GM19238 (cell line): ENCODE data around the gene PKD1L1.
"Not testable (repeated sequence)": the region's sequence is repeated elsewhere in the genome, so short reads cannot be mapped to it uniquely, and the experiment has no call there.

ENCODE experiments used
- DNase-seq: peaks from one replicate; pipeline ENCODE4 v3.0.0; 2011; ENCODE audit warnings: low spot score; ENCODE audit not compliant: insufficient read length

The PKD1L1 gene

GRCh38 chr7:47939425-47940036 lies 8.7 kb downstream of the PKD1L1 start:
- DNase-seq: no peak

- no peak for DNase-seq
Measured at GRCh38 chr7:47938574-47939165, 9.6 kb downstream of the PKD1L1 start.

DNA sequence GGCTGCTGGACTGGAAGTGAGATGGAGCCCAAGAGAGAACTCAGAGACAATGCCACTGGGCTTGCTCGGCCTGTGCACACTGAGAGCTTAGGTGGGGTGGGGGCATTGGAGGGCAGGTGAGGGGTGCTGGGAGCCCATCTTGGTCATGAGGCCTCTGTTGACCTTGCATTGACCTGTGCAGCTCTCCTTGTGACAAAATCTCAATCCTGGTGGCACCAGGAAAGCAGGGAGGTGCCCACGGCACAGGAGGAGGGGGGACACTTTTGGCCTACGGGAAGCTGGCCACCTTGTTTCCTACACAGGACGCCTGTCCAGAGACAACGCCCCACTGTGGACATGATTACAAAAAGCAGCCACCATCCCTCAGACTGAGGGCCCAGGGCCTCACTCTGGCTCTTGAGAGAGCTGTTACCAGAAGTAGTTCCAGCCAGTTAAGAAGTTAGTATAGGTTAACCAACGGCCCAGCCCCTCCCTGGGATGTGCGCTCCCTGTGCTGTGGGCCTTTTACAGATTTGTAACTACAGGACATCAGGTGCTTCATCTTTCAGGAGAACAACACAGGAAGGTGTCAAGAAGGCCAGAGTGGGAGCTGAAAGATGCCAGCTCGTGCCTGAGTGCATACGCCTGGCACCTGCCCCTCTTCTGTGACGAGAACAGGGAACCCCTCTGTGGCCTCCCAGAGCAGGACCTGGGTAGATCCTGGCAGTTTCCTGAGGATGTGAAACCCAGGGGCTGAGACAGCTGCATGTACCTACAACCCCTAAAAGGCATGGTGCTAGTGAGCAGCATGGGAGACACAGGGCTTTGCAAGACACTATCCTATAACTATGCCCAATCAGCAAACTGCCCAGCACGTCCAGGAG lies 10.3 kb downstream of the PKD1L1 start:
- DNase-seq: peak; percentile 41

DNA sequence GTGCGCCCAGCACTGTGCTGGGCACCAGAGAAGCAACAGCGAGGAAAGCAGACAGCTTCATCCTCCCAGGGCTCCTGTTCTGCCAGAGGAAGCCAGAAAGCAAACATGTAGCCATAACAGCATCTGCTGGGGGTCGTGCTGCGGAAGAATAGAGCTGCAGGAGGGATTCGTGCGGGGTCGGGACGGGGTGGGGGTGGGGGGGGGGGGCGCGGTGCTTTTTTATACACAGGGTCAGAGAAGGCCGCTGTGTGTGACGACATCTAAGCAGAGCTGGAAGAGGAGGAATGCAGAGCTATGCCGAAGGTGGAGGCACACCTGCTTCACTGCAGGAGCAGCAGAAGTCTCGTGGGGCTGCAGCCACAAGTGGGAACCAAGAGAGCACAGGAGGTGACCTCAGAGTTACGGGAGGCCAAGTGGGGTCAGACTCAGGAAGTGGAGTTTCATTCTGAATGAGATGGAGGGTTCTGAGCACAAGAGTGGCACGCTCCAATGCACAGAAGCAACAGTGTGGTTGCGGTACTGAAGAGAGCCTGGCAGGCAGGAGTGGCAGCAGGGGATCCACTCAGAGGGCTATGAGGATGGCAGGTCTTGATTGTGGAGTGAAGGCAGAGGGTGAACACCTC lies 11.1 kb downstream of the PKD1L1 start:
- DNase-seq: peak; percentile 79

DNA sequence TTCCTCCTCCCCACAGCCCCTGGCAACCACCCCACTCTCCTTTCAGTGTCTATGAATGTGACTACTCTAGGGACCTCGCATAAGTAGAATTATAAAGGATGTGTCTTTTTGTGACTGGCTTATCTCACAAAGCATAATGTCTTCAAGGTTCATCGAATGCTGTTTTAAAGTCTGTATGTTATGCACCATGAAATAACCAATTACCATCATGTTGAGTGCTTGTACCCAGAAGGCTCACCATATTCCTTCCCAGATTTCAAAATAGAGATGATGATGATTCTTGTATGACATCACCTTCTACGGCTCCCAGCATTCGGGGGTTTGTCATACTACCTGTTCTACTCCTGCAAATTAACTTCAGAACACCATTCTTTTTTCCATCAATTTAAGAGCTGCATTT lies 11.9 kb downstream of the PKD1L1 start:
- no peak for DNase-seq

GRCh38 chr7:47935336-47935735 lies 12.9 kb downstream of the PKD1L1 start:
- DNase-seq: no peak

DNA sequence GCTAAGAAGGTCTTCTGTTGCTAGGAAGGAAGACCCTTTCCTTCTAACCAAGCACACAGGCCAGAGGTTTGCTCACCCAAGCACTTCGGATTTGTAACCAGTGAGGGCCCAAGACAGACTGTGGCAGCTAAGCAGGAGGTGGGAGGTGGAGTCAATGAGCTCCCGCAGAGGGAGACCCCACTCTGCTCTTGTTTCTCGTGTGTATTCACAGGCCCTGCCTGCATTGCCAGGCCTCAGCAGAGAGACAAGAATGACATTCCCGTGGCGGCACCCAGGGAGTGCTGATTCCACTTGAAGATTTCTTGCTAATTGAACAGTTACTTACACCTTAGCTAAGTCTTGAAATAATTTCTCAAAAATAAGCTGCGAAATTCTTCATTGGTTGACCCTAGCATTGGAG lies 13.4 kb downstream of the PKD1L1 start:
- DNase-seq: no peak

DNA sequence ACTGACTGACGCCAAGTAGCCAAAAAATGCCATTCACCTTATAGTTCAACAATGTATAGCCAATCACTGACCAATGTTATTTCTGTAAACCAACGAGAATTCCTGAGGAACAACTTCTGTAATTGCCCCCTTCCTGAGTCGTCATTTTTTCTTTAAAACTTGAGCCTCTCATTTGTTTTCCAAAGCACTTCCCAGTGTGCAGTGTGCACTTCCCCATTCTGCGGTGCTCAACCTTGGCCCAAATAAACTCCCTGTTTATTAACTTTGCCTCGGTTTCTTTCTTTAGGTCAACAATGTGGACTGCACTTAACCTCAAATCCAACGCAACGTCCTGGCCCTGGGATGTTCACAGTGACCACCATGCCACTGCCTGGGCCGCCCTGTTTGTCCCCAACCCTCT lies 15.1 kb downstream of the PKD1L1 start:
- no peak for DNase-seq

GRCh38 chr7:47932466-47933037 lies 15.7 kb downstream of the PKD1L1 start:
- DNase-seq: no peak

DNA sequence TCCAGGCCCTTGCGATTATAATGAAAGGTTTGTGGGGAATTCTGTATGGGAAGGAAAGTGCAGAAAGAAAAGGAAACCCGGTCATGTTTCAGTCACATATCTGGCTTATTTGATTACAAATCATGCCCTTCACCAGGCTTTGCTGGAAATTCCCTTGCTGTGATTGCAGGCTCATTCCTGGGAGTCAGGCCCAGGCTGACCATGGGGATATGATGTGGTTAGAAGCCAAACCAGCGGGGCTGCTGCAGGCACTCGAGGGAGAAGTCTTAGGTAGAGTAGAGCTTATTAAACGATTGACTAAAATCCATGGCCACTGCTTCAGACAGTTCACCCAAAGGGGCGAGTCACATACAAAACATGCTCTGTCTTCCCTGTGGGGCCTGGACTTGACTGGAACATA lies 16.2 kb downstream of the PKD1L1 start:
- no peak for DNase-seq

DNA sequence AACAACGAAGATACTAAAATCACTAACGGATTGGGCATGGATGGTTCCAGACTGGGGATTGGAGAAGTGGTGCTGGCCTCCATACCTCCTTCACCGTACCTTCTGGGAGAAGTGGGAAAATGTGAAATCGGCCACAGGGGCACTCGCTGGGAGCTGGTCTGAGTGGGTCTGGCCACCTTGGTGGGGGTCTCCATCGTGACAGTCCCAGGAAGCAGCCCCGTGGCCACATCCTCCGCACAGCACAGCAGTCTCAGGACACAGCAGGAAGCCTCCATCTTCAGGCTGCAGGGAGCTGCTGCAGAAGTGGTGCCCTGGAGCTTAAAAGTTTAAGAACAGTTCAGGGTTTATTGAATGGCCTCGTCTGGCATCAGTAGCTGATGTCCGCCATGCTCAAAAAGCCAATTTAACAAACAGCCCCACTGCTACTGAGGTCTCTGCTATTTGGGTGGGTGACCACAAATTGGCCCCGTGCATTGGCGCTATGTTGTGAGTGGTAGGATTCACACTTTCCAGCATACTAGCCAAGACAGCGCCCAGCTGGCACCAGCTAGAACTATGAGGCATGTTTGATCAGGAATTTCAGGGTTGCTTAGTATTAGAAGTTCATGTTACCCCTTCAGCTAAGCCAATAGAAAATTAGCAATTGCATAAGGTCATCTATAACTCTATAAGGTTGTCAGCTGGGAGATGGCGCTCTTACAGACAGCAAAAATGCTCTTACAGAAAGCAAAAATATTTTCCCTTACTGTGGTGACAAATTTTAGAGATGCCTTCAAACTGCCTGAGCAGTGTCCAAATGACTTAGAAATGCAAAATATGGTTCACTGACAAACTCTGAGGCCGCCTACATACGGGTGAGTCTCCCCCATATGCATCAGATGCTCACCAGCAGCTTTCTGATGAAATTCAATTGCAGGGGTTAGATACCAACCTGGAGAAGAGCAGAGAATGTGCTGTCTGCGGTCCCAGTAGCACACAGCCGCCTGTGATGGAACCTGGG lies 17.0 kb downstream of the PKD1L1 start:
- DNase-seq: no peak

DNA sequence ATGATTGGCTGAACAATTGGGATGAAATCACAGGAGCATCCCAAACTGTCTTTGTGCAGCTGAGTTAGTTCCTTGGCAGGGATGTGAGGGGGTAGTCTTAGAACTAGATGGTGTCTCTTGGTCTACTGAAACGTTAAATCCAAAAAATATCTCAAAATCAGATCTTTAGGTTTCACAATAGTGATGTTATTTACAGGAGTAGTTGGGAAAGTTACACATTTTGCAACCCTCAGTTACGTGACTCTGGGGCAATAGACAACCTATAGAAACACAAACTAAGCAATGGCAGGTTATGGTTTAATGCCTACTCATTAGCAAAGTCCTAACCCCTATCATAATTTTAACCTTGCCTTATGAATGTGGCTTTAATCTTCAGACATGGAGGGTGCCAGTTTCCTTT lies 24.0 kb downstream of the PKD1L1 start:
- no peak for DNase-seq

DNA sequence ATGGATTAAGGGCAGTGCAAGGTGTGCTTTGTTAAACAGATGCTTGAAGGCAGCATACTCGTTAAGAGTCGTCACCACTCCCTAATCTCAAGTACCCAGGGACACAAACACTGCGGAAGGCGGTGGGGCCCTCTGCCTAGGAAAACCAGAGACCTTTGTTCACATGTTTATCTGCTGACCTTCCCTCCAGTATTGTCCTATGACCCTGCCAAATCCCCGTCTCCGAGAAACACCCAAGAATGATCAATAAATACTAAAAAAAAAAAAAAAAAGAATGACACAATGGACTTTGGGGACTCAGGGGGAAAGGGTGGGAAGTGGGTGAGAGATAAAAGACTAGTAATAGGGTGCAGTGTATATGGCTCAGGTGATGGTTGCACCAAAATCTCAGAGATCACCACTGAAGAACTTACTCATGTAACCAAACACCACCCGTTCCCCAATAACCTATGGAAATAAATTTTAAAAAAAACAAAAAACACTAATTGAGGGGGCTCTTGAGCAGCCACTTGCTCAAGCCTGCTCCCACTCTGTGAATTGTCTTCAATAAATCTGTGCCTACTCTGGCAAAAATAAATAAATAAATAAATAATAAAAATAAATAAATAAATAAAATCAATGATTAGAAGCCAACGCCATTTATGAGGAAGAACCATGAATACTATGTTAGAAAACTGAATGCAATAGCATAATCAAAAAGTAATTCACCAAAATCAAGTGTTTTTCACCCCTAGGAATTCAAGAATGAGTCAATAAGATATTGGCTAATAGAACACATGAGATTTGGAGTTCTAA lies 25.0 kb downstream of the PKD1L1 start:
- DNase-seq: not testable (repeated sequence)

DNA sequence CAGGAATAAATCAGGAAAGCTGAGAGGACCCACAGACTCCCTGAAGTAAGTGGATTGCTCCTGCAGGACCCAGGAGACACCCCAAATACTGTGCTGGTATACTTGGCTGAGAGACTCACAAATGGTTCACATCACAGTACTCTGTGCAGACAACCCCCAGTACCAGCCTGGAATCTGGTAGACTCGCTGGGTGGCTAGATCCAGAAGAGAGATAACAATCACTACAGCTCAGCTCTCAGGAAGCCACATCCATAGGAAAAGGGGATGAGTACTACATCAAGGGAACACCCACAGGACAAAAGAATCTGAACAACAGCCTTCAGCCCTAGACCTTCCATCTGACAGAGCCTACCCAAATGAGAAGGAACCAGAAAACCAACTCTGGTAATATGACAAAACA lies 31.8 kb downstream of the PKD1L1 start:
- not testable (repeated sequence) for DNase-seq

- no peak for DNase-seq
Measured at GRCh38 chr7:47915616-47915976, 32.7 kb downstream of the PKD1L1 start.

DNA sequence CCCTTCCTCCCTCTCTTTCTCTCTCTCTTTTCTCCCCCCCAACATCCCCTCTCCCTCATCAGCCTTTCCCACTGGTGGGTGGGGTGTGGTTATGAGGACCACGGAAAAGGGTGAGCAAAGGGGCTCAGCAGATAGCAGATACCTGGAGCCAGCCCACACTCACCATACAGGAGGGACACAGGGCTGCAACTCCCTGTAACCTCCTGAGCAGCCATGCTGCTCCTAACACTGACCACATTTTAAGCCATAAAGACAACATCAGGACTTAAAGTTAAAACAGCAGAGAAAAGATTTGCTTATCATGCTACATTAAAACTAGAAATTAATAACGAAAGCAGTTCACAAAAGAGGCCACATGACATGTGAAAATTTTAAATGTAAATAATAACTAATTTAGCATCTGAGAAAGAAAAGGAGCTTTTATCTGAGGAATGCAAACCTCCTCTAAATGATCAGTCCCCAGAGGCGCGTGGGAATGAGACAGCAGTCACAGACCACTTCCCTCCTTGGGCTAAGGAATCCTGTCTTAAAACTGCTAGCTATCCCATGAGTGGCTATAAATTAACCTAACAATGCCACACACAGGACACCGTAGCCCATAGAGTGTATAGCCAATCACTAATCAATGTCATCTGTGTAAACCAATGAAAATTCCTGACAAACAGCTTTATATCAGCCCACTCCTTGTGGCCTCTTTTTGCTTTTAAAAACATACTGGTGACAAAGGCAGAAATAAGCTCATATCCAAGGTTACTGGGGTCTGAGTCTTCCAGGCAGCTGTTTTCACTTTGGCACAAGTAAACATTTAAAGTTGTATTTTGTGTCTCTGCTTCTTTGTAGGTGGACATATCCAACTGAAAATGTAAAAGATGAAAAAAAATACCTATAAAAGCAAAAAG lies 33.3 kb downstream of the PKD1L1 start:
- DNase-seq: no peak

GRCh38 chr7:47912332-47912731 lies 35.9 kb downstream of the PKD1L1 start:
- no peak for DNase-seq

DNA sequence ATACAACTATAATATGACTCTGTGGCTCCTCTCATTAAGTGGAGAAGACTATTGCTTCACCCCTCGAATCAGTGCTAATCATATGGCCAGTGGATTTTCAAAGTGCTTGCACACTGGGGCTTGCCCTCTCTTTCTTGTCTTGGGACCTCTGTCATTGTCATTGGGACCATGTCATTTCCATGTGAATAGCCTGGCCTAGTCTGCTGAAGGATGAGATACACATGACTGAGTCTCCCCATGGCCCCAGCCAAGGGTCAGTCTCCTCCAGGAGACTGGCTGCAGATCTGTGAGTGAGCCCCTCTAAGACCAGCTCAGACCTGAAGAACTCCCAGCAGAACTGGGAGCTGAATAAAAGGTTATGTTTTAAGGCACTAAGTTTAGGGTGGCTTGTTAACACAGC lies 39.5 kb downstream of the PKD1L1 start:
- no peak for DNase-seq
